Measurements from ENCODE around the gene SLC5A11. TPM values are rescaled to one million over a fixed set of nuclear protein-coding genes. Genes with fewer than 3 reads are reported as not detected.

SLC5A11 gene
- total RNA-seq, 4 donors from 2014 or later = not detected

DNA sequence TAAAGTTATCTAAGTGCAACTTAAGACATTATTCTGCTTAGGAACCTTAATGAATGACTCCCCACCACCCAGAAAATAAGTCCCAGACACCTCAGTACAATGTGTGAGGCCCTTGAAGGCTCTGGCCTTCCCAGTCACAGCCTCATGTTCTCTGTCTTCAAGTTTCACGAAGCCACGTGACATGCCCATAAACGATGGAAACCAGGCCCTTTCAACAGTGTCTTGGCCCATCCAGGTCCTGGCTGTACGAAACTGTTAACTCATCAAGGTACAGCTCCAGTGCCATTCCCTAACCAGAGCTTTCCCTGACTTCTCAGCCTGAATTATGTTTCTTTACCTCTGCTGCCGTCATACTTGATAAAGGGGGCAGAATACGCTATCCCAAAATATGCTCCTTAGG lies 100.4 kb downstream of the SLC5A11 start:
- Histone ChIP-seq H3K27ac (no peak overlapping the region), H3K36me3 (no peaks in the 10 kb centered on the region), H3K4me1 (no peaks in the 10 kb centered on the region), H3K27me3 (no peaks in the 10 kb centered on the region), H3K4me3 (no peak overlapping the region), H3K9me3 (no peaks in the 10 kb centered on the region)
- intact Hi-C loops (cut with DNase I; ENCODE audit: low total_unique reads) = no loop called here
- TF ChIP-seq POLR2A (IDR thresholded peaks at IDR 0.05) = no peak
- TF ChIP-seq, protein P1, sequence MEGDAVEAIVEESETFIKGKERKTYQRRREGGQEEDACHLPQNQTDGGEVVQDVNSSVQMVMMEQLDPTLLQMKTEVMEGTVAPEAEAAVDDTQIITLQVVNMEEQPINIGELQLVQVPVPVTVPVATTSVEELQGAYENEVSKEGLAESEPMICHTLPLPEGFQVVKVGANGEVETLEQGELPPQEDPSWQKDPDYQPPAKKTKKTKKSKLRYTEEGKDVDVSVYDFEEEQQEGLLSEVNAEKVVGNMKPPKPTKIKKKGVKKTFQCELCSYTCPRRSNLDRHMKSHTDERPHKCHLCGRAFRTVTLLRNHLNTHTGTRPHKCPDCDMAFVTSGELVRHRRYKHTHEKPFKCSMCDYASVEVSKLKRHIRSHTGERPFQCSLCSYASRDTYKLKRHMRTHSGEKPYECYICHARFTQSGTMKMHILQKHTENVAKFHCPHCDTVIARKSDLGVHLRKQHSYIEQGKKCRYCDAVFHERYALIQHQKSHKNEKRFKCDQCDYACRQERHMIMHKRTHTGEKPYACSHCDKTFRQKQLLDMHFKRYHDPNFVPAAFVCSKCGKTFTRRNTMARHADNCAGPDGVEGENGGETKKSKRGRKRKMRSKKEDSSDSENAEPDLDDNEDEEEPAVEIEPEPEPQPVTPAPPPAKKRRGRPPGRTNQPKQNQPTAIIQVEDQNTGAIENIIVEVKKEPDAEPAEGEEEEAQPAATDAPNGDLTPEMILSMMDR (IDR thresholded peaks at IDR 0.05) = no peak
- no peak for DNase-seq

DNA sequence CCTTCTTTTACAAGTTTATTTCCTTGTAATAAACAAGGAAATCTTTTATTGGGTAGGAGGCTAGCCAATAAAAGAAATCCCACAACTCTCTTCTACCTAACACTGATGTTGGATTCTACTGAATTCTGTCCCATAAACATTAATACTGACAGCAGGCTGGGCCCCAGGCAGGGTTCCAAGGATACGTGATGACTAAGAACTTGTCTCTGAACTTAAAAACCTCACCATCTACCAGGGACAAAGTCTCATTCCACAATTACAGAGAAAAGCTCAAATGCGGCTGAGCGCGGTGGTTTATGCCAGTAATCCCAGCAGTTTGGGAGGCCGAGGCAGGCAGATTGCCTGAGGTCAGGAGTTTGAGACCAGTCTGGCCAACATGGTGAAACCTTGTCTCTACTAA lies 104.5 kb downstream of the SLC5A11 start:
- TF ChIP-seq, protein P1 (IDR thresholded peaks at IDR 0.05) = no peak
- TF ChIP-seq POLR2A (IDR thresholded peaks at IDR 0.05) = no peak

DNA sequence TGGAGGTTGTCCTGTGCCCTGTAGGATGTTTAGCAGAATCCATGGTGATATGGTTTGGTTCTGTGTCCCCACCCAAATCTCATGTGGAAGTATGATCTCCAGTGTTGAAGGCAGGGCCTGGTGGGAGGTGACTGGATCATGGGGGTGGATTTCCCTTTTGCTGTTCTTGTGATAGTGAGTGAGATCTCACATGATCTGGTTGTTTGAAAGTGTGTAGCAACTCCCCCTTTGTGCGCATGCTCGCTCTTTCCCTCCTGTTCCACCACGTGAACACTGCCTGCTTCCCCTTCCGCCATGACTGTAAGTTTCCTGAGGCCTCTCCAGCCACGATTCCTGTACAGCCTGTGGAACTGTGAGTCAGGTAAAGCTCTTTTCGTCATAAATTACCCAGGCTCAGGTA lies 107.5 kb downstream of the SLC5A11 start:
- no peaks in the 10 kb centered on the region for H3K36me3 ChIP-seq
- DNase-seq = no peak
- no peak overlapping the region for H3K4me3 ChIP-seq
- H3K27me3 ChIP-seq = no peaks in the 10 kb centered on the region
- no peak overlapping the region for H3K27ac ChIP-seq
- intact Hi-C loops (cut with DNase I; ENCODE audit: low total_unique reads) = no loop called here
- TF ChIP-seq, protein P1 (IDR thresholded peaks at IDR 0.05) = no peak
- TF ChIP-seq POLR2A (IDR thresholded peaks at IDR 0.05) = no peak
- H3K9me3 ChIP-seq = no peaks in the 10 kb centered on the region
- no peaks in the 10 kb centered on the region for H3K4me1 ChIP-seq

More for the DNA sequence above, 104.5 kb downstream of the SLC5A11 start:
- no peak overlapping the region for H3K4me3 ChIP-seq
- no peak for DNase-seq
- no peaks in the 10 kb centered on the region for H3K4me1 ChIP-seq
- H3K9me3 ChIP-seq = no peaks in the 10 kb centered on the region
- H3K36me3 ChIP-seq = no peaks in the 10 kb centered on the region
- intact Hi-C loops (cut with DNase I; ENCODE audit: low total_unique reads) = no loop called here
- H3K27ac ChIP-seq = no peak overlapping the region
- H3K27me3 ChIP-seq = no peaks in the 10 kb centered on the region

DNA sequence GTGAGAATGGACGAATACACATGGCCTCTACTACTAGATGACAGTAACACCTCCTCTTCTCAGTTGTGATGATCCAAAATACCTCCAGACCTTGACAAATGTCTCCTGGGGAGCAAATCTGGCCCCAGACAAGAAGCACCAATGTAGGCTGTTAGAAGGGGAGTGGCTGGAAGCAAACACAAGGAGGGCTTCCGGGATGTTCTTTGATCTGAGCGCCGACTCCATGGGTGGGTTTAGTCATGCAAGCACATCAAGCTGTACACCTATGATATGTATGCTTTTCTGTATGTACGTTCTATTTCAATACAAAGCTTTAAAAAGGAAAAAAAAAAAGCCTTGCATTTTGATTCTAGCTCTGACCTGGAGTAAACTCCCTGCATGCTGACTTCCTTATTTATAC lies 108.0 kb downstream of the SLC5A11 start:
- TF ChIP-seq, protein P1 (IDR thresholded peaks at IDR 0.05) = no peak
- no peak for TF ChIP-seq POLR2A (IDR thresholded peaks at IDR 0.05)
- no peaks in the 10 kb centered on the region for H3K9me3 ChIP-seq
- H3K27ac ChIP-seq = no peak overlapping the region
- intact Hi-C loops (cut with DNase I; ENCODE audit: low total_unique reads) = no loop called here
- DNase-seq = no peak
- H3K36me3 ChIP-seq = no peaks in the 10 kb centered on the region
- no peaks in the 10 kb centered on the region for H3K27me3 ChIP-seq
- no peak overlapping the region for H3K4me3 ChIP-seq
- H3K4me1 ChIP-seq = no peaks in the 10 kb centered on the region

DNA sequence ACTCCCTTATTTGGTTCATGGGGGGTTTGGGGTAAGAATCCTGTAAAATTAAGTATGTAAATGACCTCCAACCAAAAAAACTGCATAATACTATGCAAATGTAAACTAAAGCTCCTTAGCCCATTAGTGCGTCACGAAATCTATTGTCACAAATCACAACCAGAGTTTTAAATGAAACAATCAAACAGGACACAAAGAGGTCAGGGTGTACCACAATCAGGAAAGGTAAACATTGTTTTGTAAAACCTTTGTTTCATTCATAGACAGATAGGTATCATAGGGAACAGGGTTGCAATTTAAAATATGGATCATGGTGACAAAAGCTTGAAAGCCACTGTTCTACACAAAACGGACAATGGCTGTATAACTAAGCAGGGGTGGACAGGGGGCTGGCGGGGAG lies 108.4 kb downstream of the SLC5A11 start:
- no peaks in the 10 kb centered on the region for H3K36me3 ChIP-seq
- intact Hi-C loops (cut with DNase I; ENCODE audit: low total_unique reads) = no loop called here
- H3K4me1 ChIP-seq = no peaks in the 10 kb centered on the region

More for the DNA sequence above, 108.4 kb downstream of the SLC5A11 start:
- Histone ChIP-seq H3K9me3 (no peaks in the 10 kb centered on the region), H3K4me3 (no peak overlapping the region), H3K27ac (no peak overlapping the region), H3K27me3 (no peaks in the 10 kb centered on the region)
- no peak for DNase-seq
- no peak for TF ChIP-seq POLR2A (IDR thresholded peaks at IDR 0.05)
- TF ChIP-seq, protein P1 (IDR thresholded peaks at IDR 0.05) = no peak
